Transverse colon (tissue), 4 donors: ENCODE results near the gene MGLL.

Experiments
- CTCF ChIP-seq, 5 experiments: fragments of 200-600 bp in 3 of 5; fragments of 450-650 bp in 2 of 5; sonication (generic) in 3 of 5; IDR thresholded peaks; 1 replicate in 2 of 5; 2 replicates in 3 of 5; pipeline ENCODE4 v1.5.1; 2016 to 2017; ENCODE audit warnings: antibody characterized with exemption in 5 of 5, inconsistent platforms in 3 of 5, mild to moderate bottlenecking in 2 of 5, moderate library complexity in 1 of 5
- EP300 ChIP-seq: sonication (generic); formaldehyde crosslinking; IDR thresholded peaks from one replicate; pipeline ENCODE4 v1.6.1; 2017; ENCODE audit warnings: antibody characterized with exemption, low read depth
- POLR2A ChIP-seq: fragments of 450-650 bp; IDR thresholded peaks from one replicate; pipeline ENCODE4 v1.6.1; 2016; ENCODE audit warnings: antibody characterized with exemption, mild to moderate bottlenecking, moderate library complexity
- POLR2AphosphoS5 ChIP-seq, 3 donors: sonication (generic); formaldehyde crosslinking; IDR thresholded peaks; one replicate each; pipeline ENCODE4 v1.6.1; 2016; ENCODE audit warnings: antibody characterized with exemption in 3 of 3

- TF ChIP-seq CTCF (IDR thresholded peaks at IDR 0.05) (no peak), POLR2A (no peak), POLR2AphosphoS5 (IDR thresholded peaks at IDR 0.05) (no peak), EP300 (no peak)
These were observed 18.2 kb downstream of the MGLL start for GRCh38 chr3:127804141-127804540.
